ENCODE measurements around the gene C1orf159. TPM values are rescaled to one million over a fixed set of nuclear protein-coding genes. Genes with fewer than 3 reads are reported as not detected.

C1orf159 gene
- total and polyA plus RNA-seq, 7 donors: 1.5 to 6.7 (median 3.5) TPM

GRCh38 chr1:1163538-1164070, 47.7 kb upstream of the C1orf159 start:
- peaks cover 0 to 33% (median 4%) of the 10 kb centered on the region in 3 donors for H3K27me3 ChIP-seq (ENCODE audit: insufficient read depth in 3 of 3, low read length in 2 of 3)
- no peak for DNase-seq
- intact Hi-C loops (cut with DNase I): no loop called here
- no peak overlapping the region for H3K4me3 ChIP-seq
- ATAC-seq: no peak
- peaks cover 9% of the 10 kb centered on the region for H3K4me1 ChIP-seq
- H3K9me3 ChIP-seq: no peaks in the 10 kb centered on the region
- TF ChIP-seq CTCF (IDR thresholded peaks at IDR 0.05): no peak
- WGBS, 3 donors: 92 to 96% (median 94%) methylated on average over 32 to 33 of the region's 33 CpGs
- no peaks in the 10 kb centered on the region for H3K36me3 ChIP-seq (ENCODE audit: insufficient read depth in 1 of 2, low read depth in 1 of 2)
- H3K27ac ChIP-seq: no peak overlapping the region

- TF ChIP-seq CTCF (IDR thresholded peaks at IDR 0.05): no peak
- Histone ChIP-seq H3K9me3 (no peaks in the 10 kb centered on the region), H3K27ac (no peak overlapping the region), H3K4me3 (no peak overlapping the region), H3K27me3 (ENCODE audit: insufficient read depth in 3 of 3, low read length in 2 of 3) (peaks cover 0 to 34% (median under 1%) of the 10 kb centered on the region in 3 donors), H3K36me3 (ENCODE audit: insufficient read depth in 1 of 2, low read depth in 1 of 2) (no peaks in the 10 kb centered on the region), H3K4me1 (peaks cover 16% of the 10 kb centered on the region)
- intact Hi-C loops (cut with DNase I): no loop called here
- ATAC-seq (no peak), DNase-seq (peak in 1 of 2 donors; percentile 7)
- 77 to 81% (median 80%) methylated on average over 67 to 73 of the region's 73 CpGs for WGBS, 3 donors
These were observed 47.0 kb upstream of the C1orf159 start for GRCh38 chr1:1162597-1163537.

GRCh38 chr1:1161683-1162079, 45.8 kb upstream of the C1orf159 start:
- Histone ChIP-seq H3K4me3 (no peak overlapping the region), H3K27ac (no peak overlapping the region), H3K4me1 (peaks cover 19% of the 10 kb centered on the region), H3K9me3 (no peaks in the 10 kb centered on the region), H3K36me3 (ENCODE audit: insufficient read depth in 1 of 2, low read depth in 1 of 2) (no peaks in the 10 kb centered on the region), H3K27me3 (ENCODE audit: insufficient read depth in 3 of 3, low read length in 2 of 3) (peaks cover 0 to 33% (median 0%) of the 10 kb centered on the region in 3 donors)
- ATAC-seq (no peak), DNase-seq (no peak)
- TF ChIP-seq CTCF (IDR thresholded peaks at IDR 0.05): no peak
- intact Hi-C loops (cut with DNase I): no loop called here
- WGBS, 3 donors: 52 to 56% (median 55%) methylated on average over 17 of the region's 17 CpGs

- Histone ChIP-seq H3K27me3 (ENCODE audit: insufficient read depth in 3 of 3, low read length in 2 of 3) (peaks cover 0 to 37% (median 0%) of the 10 kb centered on the region in 3 donors), H3K4me1 (peaks cover 18% of the 10 kb centered on the region), H3K27ac (no peak overlapping the region), H3K9me3 (no peaks in the 10 kb centered on the region), H3K4me3 (no peak overlapping the region), H3K36me3 (ENCODE audit: insufficient read depth in 1 of 2, low read depth in 1 of 2) (no peaks in the 10 kb centered on the region)
- intact Hi-C loops (cut with DNase I): no loop called here
- 81 to 87% (median 84%) methylated on average over 29 of the region's 29 CpGs for WGBS, 3 donors
- ATAC-seq (no peak), DNase-seq (no peak)
- no peak for TF ChIP-seq CTCF (IDR thresholded peaks at IDR 0.05)
These were observed 45.3 kb upstream of the C1orf159 start for GRCh38 chr1:1161078-1161682.
